SK-N-SH treated with all-trans-retinoic acid at 6 μM for 48 hours (cell line): Measurements from ENCODE around the gene COL6A2.

Source experiments
- ESRRG ChIP-seq: fragments of 250-450 bp; sonication (Bioruptor Pico); IDR thresholded peaks from 2 replicates; pipeline ENCODE4 v1.6.1; 2021; ENCODE audit warnings: mild to moderate bottlenecking
- RARB ChIP-seq: fragments of 250-450 bp; sonication (Bioruptor Pico); IDR thresholded peaks from 2 replicates; pipeline ENCODE4 v1.8.0; 2021; ENCODE audit warnings: mild to moderate bottlenecking, moderate library complexity
- ZFP3 ChIP-seq: fragments of 250-450 bp; sonication (Bioruptor Pico); IDR thresholded peaks from 2 replicates; pipeline ENCODE4 v1.5.0; 2020; ENCODE audit warnings: mild to moderate bottlenecking, moderate library complexity
- ZNF8 ChIP-seq: fragments of 450-650 bp; formaldehyde crosslinking; IDR thresholded peaks from 2 replicates; pipeline ENCODE4 v1.5.0; 2020; ENCODE audit warnings: mild to moderate bottlenecking, moderate library complexity
- TF ChIP-seq, protein P1 (sequence below): fragments of 250-450 bp; sonication (Bioruptor Pico); IDR thresholded peaks from 2 replicates; pipeline ENCODE4 v1.8.0; 2021; ENCODE audit warnings: low read depth, mild to moderate bottlenecking, moderate library complexity, borderline replicate concordance
- TF ChIP-seq, protein P2 (sequence below): fragments of 250-450 bp; sonication (Bioruptor Pico); IDR thresholded peaks from 2 replicates; pipeline ENCODE4 v1.8.0; 2020; ENCODE audit warnings: mild to moderate bottlenecking, moderate library complexity, borderline replicate concordance

- no peak for TF ChIP-seq ESRRG (CRISPR knock-in tag)
- TF ChIP-seq RARB = no peak
- TF ChIP-seq ZFP3 (CRISPR knock-in tag) = no peak
- TF ChIP-seq ZNF8 (CRISPR knock-in tag) = no peak
- TF ChIP-seq, protein P1, sequence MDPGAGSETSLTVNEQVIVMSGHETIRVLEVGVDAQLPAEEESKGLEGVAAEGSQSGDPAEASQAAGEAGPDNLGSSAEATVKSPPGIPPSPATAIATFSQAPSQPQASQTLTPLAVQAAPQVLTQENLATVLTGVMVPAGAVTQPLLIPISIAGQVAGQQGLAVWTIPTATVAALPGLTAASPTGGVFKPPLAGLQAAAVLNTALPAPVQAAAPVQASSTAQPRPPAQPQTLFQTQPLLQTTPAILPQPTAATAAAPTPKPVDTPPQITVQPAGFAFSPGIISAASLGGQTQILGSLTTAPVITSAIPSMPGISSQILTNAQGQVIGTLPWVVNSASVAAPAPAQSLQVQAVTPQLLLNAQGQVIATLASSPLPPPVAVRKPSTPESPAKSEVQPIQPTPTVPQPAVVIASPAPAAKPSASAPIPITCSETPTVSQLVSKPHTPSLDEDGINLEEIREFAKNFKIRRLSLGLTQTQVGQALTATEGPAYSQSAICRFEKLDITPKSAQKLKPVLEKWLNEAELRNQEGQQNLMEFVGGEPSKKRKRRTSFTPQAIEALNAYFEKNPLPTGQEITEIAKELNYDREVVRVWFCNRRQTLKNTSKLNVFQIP (CRISPR knock-in tag) = no peak
- TF ChIP-seq, protein P2, sequence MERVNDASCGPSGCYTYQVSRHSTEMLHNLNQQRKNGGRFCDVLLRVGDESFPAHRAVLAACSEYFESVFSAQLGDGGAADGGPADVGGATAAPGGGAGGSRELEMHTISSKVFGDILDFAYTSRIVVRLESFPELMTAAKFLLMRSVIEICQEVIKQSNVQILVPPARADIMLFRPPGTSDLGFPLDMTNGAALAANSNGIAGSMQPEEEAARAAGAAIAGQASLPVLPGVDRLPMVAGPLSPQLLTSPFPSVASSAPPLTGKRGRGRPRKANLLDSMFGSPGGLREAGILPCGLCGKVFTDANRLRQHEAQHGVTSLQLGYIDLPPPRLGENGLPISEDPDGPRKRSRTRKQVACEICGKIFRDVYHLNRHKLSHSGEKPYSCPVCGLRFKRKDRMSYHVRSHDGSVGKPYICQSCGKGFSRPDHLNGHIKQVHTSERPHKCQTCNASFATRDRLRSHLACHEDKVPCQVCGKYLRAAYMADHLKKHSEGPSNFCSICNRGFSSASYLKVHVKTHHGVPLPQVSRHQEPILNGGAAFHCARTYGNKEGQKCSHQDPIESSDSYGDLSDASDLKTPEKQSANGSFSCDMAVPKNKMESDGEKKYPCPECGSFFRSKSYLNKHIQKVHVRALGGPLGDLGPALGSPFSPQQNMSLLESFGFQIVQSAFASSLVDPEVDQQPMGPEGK (CRISPR knock-in tag) = no peak
These were observed 51.4 kb downstream of the COL6A2 start for GRCh38 chr21:46149205-46149901.
